ENCODE data around the gene PRKRA. TPM values are rescaled to one million over a fixed set of nuclear protein-coding genes. Genes with fewer than 3 reads are reported as not detected.

PRKRA gene
- total and polyA plus RNA-seq, 9 of the 15 experiments (the other 6 are each of a cell fraction or from before 2014, with no cell fraction given): 14.1 to 78.1 (median 52.3) TPM

- TF ChIP-seq KLF16 (IDR thresholded peaks at IDR 0.05): peak; percentile 14; the same call in 1 of the 2 replicates
- peak; percentile 90 for TF ChIP-seq EP400 (IDR thresholded peaks at IDR 0.05)
- 0 out of 2 replicates have a peak, but pooled peaks have one; percentile 30 for TF ChIP-seq GATA2 (CRISPR knock-in tag; IDR thresholded peaks at IDR 0.05)
- no peak for TF ChIP-seq ETS2 (tag; IDR thresholded peaks at IDR 0.05; ENCODE audit: borderline replicate concordance, poor library complexity, severe bottlenecking)
- no peak for TF ChIP-seq PPARD (CRISPR knock-in tag; IDR thresholded peaks at IDR 0.05)
- TF ChIP-seq L3MBTL2 (IDR thresholded peaks at IDR 0.05): peak; percentile 65
- peak; percentile 87 for TF ChIP-seq KLF1 (tag; IDR thresholded peaks at IDR 0.05)
- peak; percentile 50; the same call in 1 of the 2 replicates for TF ChIP-seq ETV5 (CRISPR knock-in tag; IDR thresholded peaks at IDR 0.05; ENCODE audit: low read depth)
- TF ChIP-seq HMGXB4 (CRISPR knock-in tag; IDR thresholded peaks at IDR 0.05): peak; percentile 77
- TF ChIP-seq ELK1 (CRISPR knock-in tag; IDR thresholded peaks at IDR 0.05): no peak
- TF ChIP-seq ZNF41 (CRISPR knock-in tag; conservative IDR thresholded peaks at IDR 0.05): no peak
- TF ChIP-seq GABPB1 (CRISPR knock-in tag; IDR thresholded peaks at IDR 0.05): peak; percentile 86
- peak in 1 of 2 experiments; percentile 44 for TF ChIP-seq AFF1 (IDR thresholded peaks at IDR 0.05; ENCODE audit: low read depth in 1 of 2, partially characterized antibody in 2 of 2)
- no peak for TF ChIP-seq MAFF (IDR thresholded peaks at IDR 0.05; ENCODE audit: low read length)
- TF ChIP-seq SFPQ (IDR thresholded peaks at IDR 0.05; ENCODE audit: low read depth, low read length): no peak
- no peak for TF ChIP-seq MTA2 (IDR thresholded peaks at IDR 0.05; ENCODE audit: low read depth)
- peak; percentile 90 for TF ChIP-seq ATF7 (IDR thresholded peaks at IDR 0.05)
- TF ChIP-seq RBBP5 (IDR thresholded peaks at IDR 0.05; ENCODE audit: borderline replicate concordance, insufficient read depth, low read length, poor library complexity, severe bottlenecking): peak; percentile 89
- TF ChIP-seq ZNF274 (IDR thresholded peaks at IDR 0.05; ENCODE audit: borderline replicate concordance, low read depth, low read length): no peak
These were observed at the start of gene PRKRA, which contains the start of gene PJVK (continued) for GRCh38 chr2:178450774-178451525.

All from K562 (cell line).